ENCODE results near the gene NELFB.

GRCh38 chr9:137304383-137305059, 49.4 kb downstream of the NELFB start:
- TF ChIP-seq POLR2AphosphoS5 (IDR thresholded peaks at IDR 0.05) = no peak
- no peak for TF ChIP-seq CTCF (IDR thresholded peaks at IDR 0.05 in 8 of 11, conservative IDR thresholded peaks at IDR 0.05 in 3 of 11)

Data from spleen (tissue), 7 donors.